HL-60 (cell line): ENCODE data around the gene HSD3B2.

ENCODE experiments used
- GABPA ChIP-seq: IDR thresholded peaks from 2 replicates; pipeline ENCODE4 v1.6.1; 2012; ENCODE audit warnings: low read depth
- POLR2AphosphoS5 ChIP-seq: IDR thresholded peaks from 2 replicates; pipeline ENCODE4 v1.6.1; 2012; ENCODE audit warnings: low read depth
- REST ChIP-seq: IDR thresholded peaks from 2 replicates; pipeline ENCODE4 v1.6.1; 2012; ENCODE audit warnings: low read depth; ENCODE audit not compliant: insufficient replicate concordance
- SPI1 ChIP-seq: IDR thresholded peaks from 2 replicates; pipeline ENCODE4 v1.6.1; 2012; ENCODE audit warnings: low read depth, mild to moderate bottlenecking, borderline replicate concordance
- TF ChIP-seq, protein P1 (sequence below): IDR thresholded peaks from one replicate; pipeline ENCODE4 v1.5.1; 2011; ENCODE audit warnings: low read length, control low read depth, inconsistent platforms; ENCODE audit not compliant: insufficient read depth

- TF ChIP-seq, protein P1, sequence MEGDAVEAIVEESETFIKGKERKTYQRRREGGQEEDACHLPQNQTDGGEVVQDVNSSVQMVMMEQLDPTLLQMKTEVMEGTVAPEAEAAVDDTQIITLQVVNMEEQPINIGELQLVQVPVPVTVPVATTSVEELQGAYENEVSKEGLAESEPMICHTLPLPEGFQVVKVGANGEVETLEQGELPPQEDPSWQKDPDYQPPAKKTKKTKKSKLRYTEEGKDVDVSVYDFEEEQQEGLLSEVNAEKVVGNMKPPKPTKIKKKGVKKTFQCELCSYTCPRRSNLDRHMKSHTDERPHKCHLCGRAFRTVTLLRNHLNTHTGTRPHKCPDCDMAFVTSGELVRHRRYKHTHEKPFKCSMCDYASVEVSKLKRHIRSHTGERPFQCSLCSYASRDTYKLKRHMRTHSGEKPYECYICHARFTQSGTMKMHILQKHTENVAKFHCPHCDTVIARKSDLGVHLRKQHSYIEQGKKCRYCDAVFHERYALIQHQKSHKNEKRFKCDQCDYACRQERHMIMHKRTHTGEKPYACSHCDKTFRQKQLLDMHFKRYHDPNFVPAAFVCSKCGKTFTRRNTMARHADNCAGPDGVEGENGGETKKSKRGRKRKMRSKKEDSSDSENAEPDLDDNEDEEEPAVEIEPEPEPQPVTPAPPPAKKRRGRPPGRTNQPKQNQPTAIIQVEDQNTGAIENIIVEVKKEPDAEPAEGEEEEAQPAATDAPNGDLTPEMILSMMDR, result no peak
- TF ChIP-seq POLR2AphosphoS5, result no peak
- TF ChIP-seq GABPA, result no peak
- no peak for TF ChIP-seq REST
- TF ChIP-seq SPI1, result no peak
Measured at GRCh38 chr1:119390526-119390925, 24.4 kb upstream of the HSD3B2 start.
